Measurements from ENCODE around the gene GNMT. TPM values are rescaled to one million over a fixed set of nuclear protein-coding genes. Genes with fewer than 3 reads are reported as not detected.

Gene GNMT
- total RNA-seq, 1 donor from 2014 or later = 0.54 TPM

DNA sequence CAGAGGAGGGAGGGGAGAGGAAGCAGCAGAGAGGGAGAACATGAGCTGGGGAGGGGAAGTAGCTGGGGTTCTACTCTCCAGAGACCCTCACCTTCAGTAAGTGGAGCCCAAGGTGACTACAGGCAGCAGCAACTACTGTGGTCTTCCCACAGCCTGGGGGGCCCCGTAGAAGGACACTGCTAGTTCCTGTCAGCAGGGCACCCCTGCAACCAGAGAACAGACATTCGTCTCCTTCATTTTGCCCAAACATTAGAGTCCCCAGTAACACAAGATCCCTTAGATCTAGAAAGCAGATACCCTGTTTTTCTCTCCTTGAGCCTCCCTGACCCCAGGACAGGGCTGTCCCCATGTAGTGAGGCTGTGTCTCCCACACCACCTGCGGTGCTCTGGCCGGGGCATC, 8.2 kb downstream of the GNMT start:
- TF ChIP-seq, protein P1, sequence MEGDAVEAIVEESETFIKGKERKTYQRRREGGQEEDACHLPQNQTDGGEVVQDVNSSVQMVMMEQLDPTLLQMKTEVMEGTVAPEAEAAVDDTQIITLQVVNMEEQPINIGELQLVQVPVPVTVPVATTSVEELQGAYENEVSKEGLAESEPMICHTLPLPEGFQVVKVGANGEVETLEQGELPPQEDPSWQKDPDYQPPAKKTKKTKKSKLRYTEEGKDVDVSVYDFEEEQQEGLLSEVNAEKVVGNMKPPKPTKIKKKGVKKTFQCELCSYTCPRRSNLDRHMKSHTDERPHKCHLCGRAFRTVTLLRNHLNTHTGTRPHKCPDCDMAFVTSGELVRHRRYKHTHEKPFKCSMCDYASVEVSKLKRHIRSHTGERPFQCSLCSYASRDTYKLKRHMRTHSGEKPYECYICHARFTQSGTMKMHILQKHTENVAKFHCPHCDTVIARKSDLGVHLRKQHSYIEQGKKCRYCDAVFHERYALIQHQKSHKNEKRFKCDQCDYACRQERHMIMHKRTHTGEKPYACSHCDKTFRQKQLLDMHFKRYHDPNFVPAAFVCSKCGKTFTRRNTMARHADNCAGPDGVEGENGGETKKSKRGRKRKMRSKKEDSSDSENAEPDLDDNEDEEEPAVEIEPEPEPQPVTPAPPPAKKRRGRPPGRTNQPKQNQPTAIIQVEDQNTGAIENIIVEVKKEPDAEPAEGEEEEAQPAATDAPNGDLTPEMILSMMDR (IDR thresholded peaks at IDR 0.05; ENCODE audit: partially characterized antibody, unreplicated experiment) = no peak
- Mint-ChIP-seq H3K27ac (ENCODE audit: unreplicated experiment) (no peak overlapping the region), H3K4me1 (ENCODE audit: low read depth, unreplicated experiment) (no peaks in the 10 kb centered on the region), H3K9me3 (ENCODE audit: unreplicated experiment) (no peaks in the 10 kb centered on the region), H3K4me3 (ENCODE audit: unreplicated experiment) (no peak overlapping the region), H3K27me3 (ENCODE audit: unreplicated experiment) (peaks cover 5% of the 10 kb centered on the region), H3K36me3 (ENCODE audit: unreplicated experiment) (no peaks in the 10 kb centered on the region)
- DNase-seq = no peak

DNA sequence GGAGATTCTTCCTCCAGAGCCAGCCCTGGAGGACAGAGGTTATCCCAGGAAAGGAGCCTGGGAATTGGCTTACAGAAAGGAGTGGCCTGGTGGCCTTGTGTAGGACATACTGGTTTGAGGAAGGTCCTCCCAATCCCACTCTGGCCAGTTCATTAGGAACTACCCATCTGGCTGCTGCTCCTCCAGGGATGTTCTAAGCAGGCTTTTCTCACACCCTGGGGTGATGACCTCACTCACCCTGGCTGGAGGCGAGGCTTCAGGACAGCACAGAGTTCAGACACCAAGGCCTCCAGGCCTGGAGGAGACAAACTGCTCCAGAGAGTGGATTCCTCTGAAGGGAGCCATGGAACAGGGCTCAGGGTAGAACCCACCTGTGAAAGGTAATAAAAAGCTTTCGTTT, 8.9 kb downstream of the GNMT start:
- TF ChIP-seq, protein P1 (IDR thresholded peaks at IDR 0.05; ENCODE audit: partially characterized antibody, unreplicated experiment) = no peak
- H3K27ac Mint-ChIP-seq (ENCODE audit: unreplicated experiment) = no peak overlapping the region
- no peaks in the 10 kb centered on the region for H3K36me3 Mint-ChIP-seq (ENCODE audit: unreplicated experiment)
- DNase-seq = no peak
- H3K27me3 Mint-ChIP-seq (ENCODE audit: unreplicated experiment) = peaks cover 5% of the 10 kb centered on the region
- no peaks in the 10 kb centered on the region for H3K4me1 Mint-ChIP-seq (ENCODE audit: low read depth, unreplicated experiment)
- H3K4me3 Mint-ChIP-seq (ENCODE audit: unreplicated experiment) = no peak overlapping the region
- H3K9me3 Mint-ChIP-seq (ENCODE audit: unreplicated experiment) = no peaks in the 10 kb centered on the region

DNA sequence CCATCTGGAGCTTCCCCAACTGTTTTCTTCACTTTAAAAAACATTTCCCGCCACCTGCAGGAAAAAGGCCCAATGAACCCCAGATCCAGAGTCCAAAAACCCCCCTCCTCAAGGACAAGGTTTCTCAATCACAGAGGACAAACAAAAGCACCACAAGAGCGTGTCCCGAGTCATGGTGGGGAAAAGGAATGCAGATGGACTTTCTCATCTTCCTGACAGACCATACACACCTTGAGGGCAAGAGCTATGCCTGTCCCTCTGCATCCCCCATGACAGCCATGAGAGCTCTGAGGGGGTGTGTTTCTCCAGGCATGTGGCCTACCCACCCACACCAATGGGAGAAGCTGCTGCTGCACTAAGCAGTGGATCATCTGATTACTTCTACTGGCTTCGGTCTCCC, 9.4 kb downstream of the GNMT start:
- Mint-ChIP-seq H3K4me3 (ENCODE audit: unreplicated experiment) (no peak overlapping the region), H3K9me3 (ENCODE audit: unreplicated experiment) (no peaks in the 10 kb centered on the region), H3K27me3 (ENCODE audit: unreplicated experiment) (peaks cover 5% of the 10 kb centered on the region), H3K36me3 (ENCODE audit: unreplicated experiment) (no peaks in the 10 kb centered on the region), H3K27ac (ENCODE audit: unreplicated experiment) (no peak overlapping the region), H3K4me1 (ENCODE audit: low read depth, unreplicated experiment) (no peaks in the 10 kb centered on the region)
- DNase-seq = no peak
- TF ChIP-seq, protein P1 (IDR thresholded peaks at IDR 0.05; ENCODE audit: partially characterized antibody, unreplicated experiment) = no peak

DNA sequence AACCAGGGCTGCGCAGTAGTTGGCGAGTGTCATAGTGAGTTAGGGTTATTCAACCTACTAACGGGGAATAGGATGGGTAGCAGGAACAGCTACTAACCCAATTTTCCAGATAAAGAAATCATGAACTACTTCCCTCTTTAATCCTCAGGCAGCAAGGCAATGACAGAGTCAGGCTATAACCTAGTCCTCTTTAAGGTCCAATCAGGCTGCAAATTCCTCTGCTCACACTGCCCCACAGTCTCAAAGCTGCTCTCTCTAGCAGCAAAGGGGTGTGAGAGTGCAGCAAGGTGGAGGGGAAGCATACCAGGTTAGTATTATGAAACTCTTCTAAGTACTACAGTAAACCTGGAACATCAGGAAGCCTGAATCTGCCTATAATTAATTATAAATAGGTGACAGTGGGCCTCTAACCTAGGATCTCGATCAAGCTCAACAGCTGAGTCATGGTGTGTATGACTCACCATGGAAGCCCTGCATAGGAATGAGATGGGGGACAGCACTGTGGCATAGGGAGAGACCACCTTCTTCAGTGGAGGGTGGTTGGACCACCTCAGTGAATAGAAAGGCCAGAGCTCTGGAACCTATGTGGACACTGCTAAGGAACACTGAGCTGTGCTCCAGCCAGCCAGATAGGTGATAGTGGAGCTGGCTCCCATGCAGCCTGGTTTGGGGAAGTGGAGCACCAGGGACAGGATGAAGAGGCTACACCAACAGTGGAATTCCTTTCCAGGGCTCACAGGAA, 10.5 kb downstream of the GNMT start:
- no peaks in the 10 kb centered on the region for H3K9me3 Mint-ChIP-seq (ENCODE audit: unreplicated experiment)
- no peak overlapping the region for H3K4me3 Mint-ChIP-seq (ENCODE audit: unreplicated experiment)
- no peaks in the 10 kb centered on the region for H3K36me3 Mint-ChIP-seq (ENCODE audit: unreplicated experiment)
- no peak overlapping the region for H3K27ac Mint-ChIP-seq (ENCODE audit: unreplicated experiment)
- H3K4me1 Mint-ChIP-seq (ENCODE audit: low read depth, unreplicated experiment) = peaks cover 2% of the 10 kb centered on the region
- H3K27me3 Mint-ChIP-seq (ENCODE audit: unreplicated experiment) = peaks cover 2% of the 10 kb centered on the region
- no peak for DNase-seq
- TF ChIP-seq, protein P1 (IDR thresholded peaks at IDR 0.05; ENCODE audit: partially characterized antibody, unreplicated experiment) = no peak

DNA sequence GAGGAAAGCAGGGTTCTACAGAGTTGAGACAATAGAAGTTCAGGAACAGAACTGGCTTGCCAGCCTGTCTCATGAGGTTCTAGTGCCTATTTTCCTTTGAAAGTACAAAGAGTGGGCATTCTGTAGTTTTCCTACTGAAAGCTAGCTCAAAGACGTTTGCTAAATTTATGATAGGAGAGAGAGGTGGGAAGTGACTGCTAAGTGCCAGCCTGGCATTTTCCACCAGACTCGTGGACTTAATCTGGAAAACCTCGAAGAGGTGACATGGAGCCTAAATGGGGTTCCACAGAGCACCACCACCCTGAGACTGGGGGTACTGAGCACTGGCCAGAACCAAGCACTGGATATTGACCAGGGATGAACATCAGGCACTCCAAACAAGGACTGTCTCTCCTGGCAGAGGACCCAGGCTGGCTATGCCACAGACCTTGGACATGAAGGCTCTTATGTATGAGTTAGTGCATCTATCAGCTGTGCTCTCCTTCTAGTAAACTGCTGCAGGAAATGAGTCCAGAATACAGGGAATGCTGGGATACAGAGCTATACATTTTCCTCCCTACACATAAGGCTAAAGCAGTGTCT, 11.3 kb downstream of the GNMT start:
- peaks cover 2% of the 10 kb centered on the region for H3K4me1 Mint-ChIP-seq (ENCODE audit: low read depth, unreplicated experiment)
- no peaks in the 10 kb centered on the region for H3K36me3 Mint-ChIP-seq (ENCODE audit: unreplicated experiment)
- TF ChIP-seq, protein P1 (IDR thresholded peaks at IDR 0.05; ENCODE audit: partially characterized antibody, unreplicated experiment) = no peak
- H3K4me3 Mint-ChIP-seq (ENCODE audit: unreplicated experiment) = no peak overlapping the region
- H3K27me3 Mint-ChIP-seq (ENCODE audit: unreplicated experiment) = peaks cover 2% of the 10 kb centered on the region
- no peak overlapping the region for H3K27ac Mint-ChIP-seq (ENCODE audit: unreplicated experiment)
- DNase-seq = no peak
- H3K9me3 Mint-ChIP-seq (ENCODE audit: unreplicated experiment) = no peaks in the 10 kb centered on the region

All from glutamatergic neuron (in vitro differentiated cells).